HEK293 (cell line): ENCODE measurements around the gene INSM1.
A peak's percentile ranks its signal among the peaks of the same experiment; 100 is the strongest.

Experiments used
- CTCF ChIA-PET: fragments of 350-600 bp; formaldehyde crosslinking; extraction: SDS; loops from one replicate; lab custom pipeline; 2021; ENCODE audit warnings: antibody characterized with exemption; lab: Yijun Ruan, JAX
- POLR2A ChIA-PET: fragments of 300-600 bp; formaldehyde crosslinking; extraction: SDS; loops from one replicate; lab custom pipeline; 2020; ENCODE audit warnings: antibody characterized with exemption, inconsistent platforms; lab: Yijun Ruan, JAX
- H3K27ac ChIP-seq: fragments of 200-500 bp; sonication (Bioruptor generic); 2 replicates; pipeline ENCODE4 v1.5.1; 2014; ENCODE audit warnings: low read depth, low read length, control low read depth, inconsistent platforms; ENCODE audit errors: extremely low read depth
- H3K36me3 ChIP-seq, 2 experiments: fragments of 200-500 bp in 1 of 2; sonication (Bioruptor generic) in 1 of 2; 1 replicate in 1 of 2; 2 replicates in 1 of 2; pipeline ENCODE4 v1.5.1; 2014 to 2017; ENCODE audit warnings: inconsistent platforms in 2 of 2, low read length in 2 of 2; ENCODE audit not compliant: control insufficient read depth in 2 of 2, insufficient read depth in 1 of 2
- H3K4me1 ChIP-seq: fragments of 200-500 bp; sonication (Bioruptor generic); 2 replicates; pipeline ENCODE4 v1.5.1; 2014; ENCODE audit warnings: mild to moderate bottlenecking, low read length, inconsistent platforms; ENCODE audit not compliant: control insufficient read depth, insufficient read depth
- H3K4me3 ChIP-seq: 2 replicates; pipeline ENCODE4 v1.5.1; 2011; ENCODE audit warnings: low read depth, mild to moderate bottlenecking, control low read depth, low read length, moderate library complexity
- H3K9me3 ChIP-seq: fragments of 200-500 bp; sonication (Bioruptor generic); 2 replicates; pipeline ENCODE4 v1.5.1; 2014; ENCODE audit warnings: low read depth, low read length, inconsistent platforms; ENCODE audit not compliant: control insufficient read depth, insufficient read depth
- GLIS2 ChIP-seq: fragments of 450-650 bp; formaldehyde crosslinking; IDR thresholded peaks from 2 replicates; pipeline ENCODE4 v1.5.1; 2016; ENCODE audit warnings: missing biosample characterization, missing genetic modification characterization
- IKZF3 ChIP-seq: fragments of 450-650 bp; IDR thresholded peaks from 2 replicates; pipeline ENCODE4 v1.5.0; 2018; ENCODE audit warnings: missing biosample characterization, mild to moderate bottlenecking, missing genetic modification characterization, moderate library complexity
- KLF10 ChIP-seq: fragments of 450-650 bp; IDR thresholded peaks from 2 replicates; pipeline ENCODE4 v1.5.1; 2018; ENCODE audit warnings: missing biosample characterization, mild to moderate bottlenecking, missing genetic modification characterization
- KLF7 ChIP-seq: fragments of 450-650 bp; formaldehyde crosslinking; IDR thresholded peaks from 2 replicates; pipeline ENCODE4 v1.5.1; 2016; ENCODE audit warnings: missing biosample characterization, missing genetic modification characterization, borderline replicate concordance
- KLF8 ChIP-seq: fragments of 450-650 bp; formaldehyde crosslinking; IDR thresholded peaks from 2 replicates; pipeline ENCODE4 v1.5.1; 2016; ENCODE audit warnings: missing biosample characterization, missing genetic modification characterization
- PBX3 ChIP-seq: sonication (generic); formaldehyde crosslinking; IDR thresholded peaks from 2 replicates; pipeline ENCODE4 v1.8.1; 2022; ENCODE audit warnings: mild to moderate bottlenecking, moderate library complexity, missing genetic modification reagents
- PRDM1 ChIP-seq: fragments of 450-650 bp; formaldehyde crosslinking; IDR thresholded peaks from 2 replicates; pipeline ENCODE4; 2016; ENCODE audit warnings: missing biosample characterization, missing genetic modification characterization
- ZBTB17 ChIP-seq: fragments of 450-650 bp; formaldehyde crosslinking; IDR thresholded peaks from 2 replicates; pipeline ENCODE4 v1.5.1; 2016; ENCODE audit warnings: missing biosample characterization, missing genetic modification characterization
- ZEB2 ChIP-seq: fragments of 450-650 bp; formaldehyde crosslinking; IDR thresholded peaks from 2 replicates; pipeline ENCODE4 v1.5.1; 2016; ENCODE audit warnings: missing biosample characterization, missing genetic modification characterization
- ZFHX2 ChIP-seq: fragments of 450-650 bp; formaldehyde crosslinking; conservative IDR thresholded peaks from 2 replicates; pipeline ENCODE4 v1.5.1; 2016; ENCODE audit warnings: missing biosample characterization, missing genetic modification characterization
- ZNF157 ChIP-seq: fragments of 450-650 bp; formaldehyde crosslinking; IDR thresholded peaks from 2 replicates; pipeline ENCODE4 v1.5.1; 2016; ENCODE audit warnings: missing biosample characterization, missing genetic modification characterization
- ZNF19 ChIP-seq: fragments of 450-650 bp; formaldehyde crosslinking; IDR thresholded peaks from 2 replicates; pipeline ENCODE4; 2016; ENCODE audit warnings: missing biosample characterization, missing genetic modification characterization, low read depth
- ZNF248 ChIP-seq: fragments of 450-650 bp; formaldehyde crosslinking; IDR thresholded peaks from 2 replicates; pipeline ENCODE4 v1.5.1; 2017; ENCODE audit warnings: missing biosample characterization, missing genetic modification characterization
- ZNF37A ChIP-seq: fragments of 450-650 bp; IDR thresholded peaks from 2 replicates; pipeline ENCODE4 v1.5.1; 2018; ENCODE audit warnings: missing biosample characterization, missing genetic modification characterization
- ZNF548 ChIP-seq: fragments of 450-650 bp; formaldehyde crosslinking; IDR thresholded peaks from 2 replicates; pipeline ENCODE4 v1.5.1; 2016; ENCODE audit warnings: missing biosample characterization, missing genetic modification characterization
- ZNF585B ChIP-seq: fragments of 450-650 bp; formaldehyde crosslinking; IDR thresholded peaks from 2 replicates; pipeline ENCODE4 v1.5.1; 2016; ENCODE audit warnings: missing biosample characterization, missing genetic modification characterization
- ZNF610 ChIP-seq: fragments of 450-650 bp; formaldehyde crosslinking; IDR thresholded peaks from 2 replicates; pipeline ENCODE4 v1.5.1; 2016; ENCODE audit warnings: missing biosample characterization, missing genetic modification characterization, borderline replicate concordance
- ZNF626 ChIP-seq: fragments of 450-650 bp; sonication (Bioruptor Pico); formaldehyde crosslinking; IDR thresholded peaks from 2 replicates; pipeline ENCODE4 v1.5.1; 2018; ENCODE audit warnings: missing biosample characterization, missing genetic modification characterization, inconsistent platforms
- ZNF660 ChIP-seq: fragments of 450-650 bp; IDR thresholded peaks from 2 replicates; pipeline ENCODE4 v1.5.1; 2018; ENCODE audit warnings: missing biosample characterization, mild to moderate bottlenecking, missing genetic modification characterization
- ZNF677 ChIP-seq: fragments of 450-650 bp; IDR thresholded peaks from 2 replicates; pipeline ENCODE4 v1.5.0; 2018; ENCODE audit warnings: missing biosample characterization, mild to moderate bottlenecking, missing genetic modification characterization, moderate library complexity
- ZNF768 ChIP-seq: fragments of 450-650 bp; formaldehyde crosslinking; IDR thresholded peaks from 2 replicates; pipeline ENCODE4 v1.5.1; 2018; ENCODE audit warnings: missing biosample characterization, mild to moderate bottlenecking, missing genetic modification characterization
- ZSCAN30 ChIP-seq: fragments of 450-650 bp; IDR thresholded peaks from 2 replicates; pipeline ENCODE4 v1.5.1; 2018; ENCODE audit warnings: missing biosample characterization, mild to moderate bottlenecking, missing genetic modification characterization, moderate library complexity
- ZXDB ChIP-seq: fragments of 450-650 bp; formaldehyde crosslinking; IDR thresholded peaks from 2 replicates; pipeline ENCODE4 v1.5.1; 2016; ENCODE audit warnings: missing biosample characterization, missing genetic modification characterization
- TF ChIP-seq, protein P1 (sequence below): fragments of 450-650 bp; formaldehyde crosslinking; IDR thresholded peaks from 2 replicates; pipeline ENCODE4 v1.5.1; 2017; ENCODE audit warnings: missing biosample characterization, missing genetic modification characterization
- TF ChIP-seq, protein P2 (sequence below): fragments of 450-650 bp; formaldehyde crosslinking; IDR thresholded peaks from 2 replicates; pipeline ENCODE4 v1.5.1; 2016; ENCODE audit warnings: missing biosample characterization, missing genetic modification characterization
- TF ChIP-seq, protein P3 (sequence below): fragments of 450-650 bp; formaldehyde crosslinking; IDR thresholded peaks from 2 replicates; pipeline ENCODE4 v1.5.1; 2016; ENCODE audit warnings: missing biosample characterization, missing genetic modification characterization
- TF ChIP-seq, protein P4 (sequence below): fragments of 450-650 bp; formaldehyde crosslinking; IDR thresholded peaks from 2 replicates; pipeline ENCODE4 v1.5.1; 2016; ENCODE audit warnings: missing biosample characterization, missing genetic modification characterization

Gene INSM1

DNA sequence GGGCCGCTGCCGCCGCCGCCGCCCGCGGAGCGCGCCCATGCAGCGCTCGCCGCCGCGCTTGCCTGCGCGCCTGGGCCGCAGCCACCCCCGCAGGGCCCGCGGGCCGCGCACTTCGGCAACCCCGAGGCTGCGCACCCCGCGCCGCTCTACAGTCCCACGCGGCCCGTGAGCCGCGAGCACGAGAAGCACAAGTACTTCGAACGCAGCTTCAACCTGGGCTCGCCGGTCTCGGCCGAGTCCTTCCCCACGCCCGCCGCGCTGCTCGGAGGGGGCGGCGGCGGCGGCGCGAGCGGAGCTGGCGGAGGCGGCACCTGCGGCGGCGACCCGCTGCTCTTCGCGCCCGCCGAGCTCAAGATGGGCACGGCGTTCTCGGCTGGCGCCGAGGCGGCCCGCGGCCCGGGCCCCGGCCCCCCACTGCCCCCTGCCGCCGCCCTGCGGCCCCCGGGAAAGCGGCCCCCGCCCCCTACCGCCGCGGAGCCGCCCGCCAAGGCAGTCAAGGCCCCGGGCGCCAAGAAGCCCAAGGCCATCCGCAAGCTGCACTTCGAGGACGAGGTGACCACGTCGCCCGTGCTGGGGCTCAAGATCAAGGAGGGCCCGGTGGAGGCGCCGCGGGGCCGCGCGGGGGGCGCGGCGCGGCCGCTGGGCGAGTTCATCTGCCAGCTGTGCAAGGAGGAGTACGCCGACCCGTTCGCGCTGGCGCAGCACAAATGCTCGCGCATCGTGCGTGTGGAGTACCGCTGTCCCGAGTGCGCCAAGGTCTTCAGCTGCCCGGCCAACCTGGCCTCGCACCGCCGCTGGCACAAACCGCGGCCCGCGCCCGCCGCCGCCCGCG is 730 bp downstream of the INSM1 start (continued):
- TF ChIP-seq, protein P1, sequence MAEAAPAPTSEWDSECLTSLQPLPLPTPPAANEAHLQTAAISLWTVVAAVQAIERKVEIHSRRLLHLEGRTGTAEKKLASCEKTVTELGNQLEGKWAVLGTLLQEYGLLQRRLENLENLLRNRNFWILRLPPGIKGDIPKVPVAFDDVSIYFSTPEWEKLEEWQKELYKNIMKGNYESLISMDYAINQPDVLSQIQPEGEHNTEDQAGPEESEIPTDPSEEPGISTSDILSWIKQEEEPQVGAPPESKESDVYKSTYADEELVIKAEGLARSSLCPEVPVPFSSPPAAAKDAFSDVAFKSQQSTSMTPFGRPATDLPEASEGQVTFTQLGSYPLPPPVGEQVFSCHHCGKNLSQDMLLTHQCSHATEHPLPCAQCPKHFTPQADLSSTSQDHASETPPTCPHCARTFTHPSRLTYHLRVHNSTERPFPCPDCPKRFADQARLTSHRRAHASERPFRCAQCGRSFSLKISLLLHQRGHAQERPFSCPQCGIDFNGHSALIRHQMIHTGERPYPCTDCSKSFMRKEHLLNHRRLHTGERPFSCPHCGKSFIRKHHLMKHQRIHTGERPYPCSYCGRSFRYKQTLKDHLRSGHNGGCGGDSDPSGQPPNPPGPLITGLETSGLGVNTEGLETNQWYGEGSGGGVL (tag by site-specific recombination): no peak
- TF ChIP-seq ZNF19 (tag by site-specific recombination) (no peak), ZFHX2 (tag by site-specific recombination) (peak; percentile 39; the same call in 1 of the 2 replicates), PRDM1 (tag by site-specific recombination) (no peak), ZXDB (no peak), ZNF548 (tag by site-specific recombination) (no peak), ZNF677 (0 out of 2 replicates have a peak, but pooled peaks have one; percentile 9), KLF7 (no peak), ZNF768 (no peak), ZNF585B (tag by site-specific recombination) (no peak), KLF10 (tag by site-specific recombination) (no peak), ZNF610 (tag by site-specific recombination) (no peak), PBX3 (CRISPR knock-in tag) (no peak), ZNF248 (no peak), ZNF626 (no peak), ZSCAN30 (tag by site-specific recombination) (peak; percentile 9; the same call in 1 of the 2 replicates), ZNF37A (tag by site-specific recombination) (no peak)
- TF ChIP-seq, protein P2, sequence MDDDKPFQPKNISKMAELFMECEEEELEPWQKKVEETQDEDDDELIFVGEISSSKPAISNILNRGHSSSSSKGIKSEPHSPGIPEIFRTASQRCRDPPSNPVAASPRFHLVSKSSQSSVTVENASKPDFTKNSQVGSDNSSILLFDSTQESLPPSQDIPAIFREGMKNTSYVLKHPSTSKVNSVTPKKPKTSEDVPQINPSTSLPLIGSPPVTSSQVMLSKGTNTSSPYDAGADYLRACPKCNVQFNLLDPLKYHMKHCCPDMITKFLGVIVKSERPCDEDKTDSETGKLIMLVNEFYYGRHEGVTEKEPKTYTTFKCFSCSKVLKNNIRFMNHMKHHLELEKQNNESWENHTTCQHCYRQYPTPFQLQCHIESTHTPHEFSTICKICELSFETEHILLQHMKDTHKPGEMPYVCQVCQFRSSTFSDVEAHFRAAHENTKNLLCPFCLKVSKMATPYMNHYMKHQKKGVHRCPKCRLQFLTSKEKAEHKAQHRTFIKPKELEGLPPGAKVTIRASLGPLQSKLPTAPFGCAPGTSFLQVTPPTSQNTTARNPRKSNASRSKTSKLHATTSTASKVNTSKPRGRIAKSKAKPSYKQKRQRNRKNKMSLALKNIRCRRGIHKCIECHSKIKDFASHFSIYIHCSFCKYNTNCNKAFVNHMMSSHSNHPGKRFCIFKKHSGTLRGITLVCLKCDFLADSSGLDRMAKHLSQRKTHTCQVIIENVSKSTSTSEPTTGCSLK: no peak

- CTCF ChIA-PET: interaction anchor here (0.9 kb wide), 1 partner anchor 38 kb away, joined by 3 read pairs; no protein-coding TSS in a partner anchor
- POLR2A ChIA-PET: interaction anchor here (0.6 kb wide), 1 partner anchor 282 kb away, joined by 5 read pairs; no protein-coding TSS in a partner anchor
- peak overlapping the region; percentile 31 for H3K4me3 ChIP-seq
- TF ChIP-seq ZNF660 (tag by site-specific recombination): no peak
- TF ChIP-seq GLIS2 (tag by site-specific recombination): peak; percentile 86
- no peak for TF ChIP-seq ZNF157
- TF ChIP-seq ZBTB17 (tag by site-specific recombination): peak; percentile 37; the same call in 1 of the 2 replicates
- 0 out of 2 replicates have a peak, but pooled peaks have one; percentile 33 for TF ChIP-seq ZNF610 (tag by site-specific recombination)
- TF ChIP-seq ZEB2: peak; percentile 88
- TF ChIP-seq, protein P3, sequence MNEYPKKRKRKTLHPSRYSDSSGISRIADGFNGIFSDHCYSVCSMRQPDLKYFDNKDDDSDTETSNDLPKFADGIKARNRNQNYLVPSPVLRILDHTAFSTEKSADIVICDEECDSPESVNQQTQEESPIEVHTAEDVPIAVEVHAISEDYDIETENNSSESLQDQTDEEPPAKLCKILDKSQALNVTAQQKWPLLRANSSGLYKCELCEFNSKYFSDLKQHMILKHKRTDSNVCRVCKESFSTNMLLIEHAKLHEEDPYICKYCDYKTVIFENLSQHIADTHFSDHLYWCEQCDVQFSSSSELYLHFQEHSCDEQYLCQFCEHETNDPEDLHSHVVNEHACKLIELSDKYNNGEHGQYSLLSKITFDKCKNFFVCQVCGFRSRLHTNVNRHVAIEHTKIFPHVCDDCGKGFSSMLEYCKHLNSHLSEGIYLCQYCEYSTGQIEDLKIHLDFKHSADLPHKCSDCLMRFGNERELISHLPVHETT (tag by site-specific recombination): no peak
- TF ChIP-seq KLF8 (tag by site-specific recombination): peak; percentile 23; the same call in 1 of the 2 replicates
- no peak for TF ChIP-seq IKZF3 (tag by site-specific recombination)
- TF ChIP-seq, protein P4, sequence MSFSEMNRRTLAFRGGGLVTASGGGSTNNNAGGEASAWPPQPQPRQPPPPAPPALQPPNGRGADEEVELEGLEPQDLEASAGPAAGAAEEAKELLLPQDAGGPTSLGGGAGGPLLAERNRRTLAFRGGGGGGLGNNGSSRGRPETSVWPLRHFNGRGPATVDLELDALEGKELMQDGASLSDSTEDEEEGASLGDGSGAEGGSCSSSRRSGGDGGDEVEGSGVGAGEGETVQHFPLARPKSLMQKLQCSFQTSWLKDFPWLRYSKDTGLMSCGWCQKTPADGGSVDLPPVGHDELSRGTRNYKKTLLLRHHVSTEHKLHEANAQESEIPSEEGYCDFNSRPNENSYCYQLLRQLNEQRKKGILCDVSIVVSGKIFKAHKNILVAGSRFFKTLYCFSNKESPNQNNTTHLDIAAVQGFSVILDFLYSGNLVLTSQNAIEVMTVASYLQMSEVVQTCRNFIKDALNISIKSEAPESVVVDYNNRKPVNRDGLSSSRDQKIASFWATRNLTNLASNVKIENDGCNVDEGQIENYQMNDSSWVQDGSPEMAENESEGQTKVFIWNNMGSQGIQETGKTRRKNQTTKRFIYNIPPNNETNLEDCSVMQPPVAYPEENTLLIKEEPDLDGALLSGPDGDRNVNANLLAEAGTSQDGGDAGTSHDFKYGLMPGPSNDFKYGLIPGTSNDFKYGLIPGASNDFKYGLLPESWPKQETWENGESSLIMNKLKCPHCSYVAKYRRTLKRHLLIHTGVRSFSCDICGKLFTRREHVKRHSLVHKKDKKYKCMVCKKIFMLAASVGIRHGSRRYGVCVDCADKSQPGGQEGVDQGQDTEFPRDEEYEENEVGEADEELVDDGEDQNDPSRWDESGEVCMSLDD (tag by site-specific recombination): peak; percentile 95
These were observed 1.6 kb downstream of the INSM1 start for GRCh38 chr20:20369250-20370093.

More at GRCh38 chr20:20369250-20370093, 1.6 kb downstream of the INSM1 start:
- peaks cover 3% of the 10 kb centered on the region; the same call in 1 of the 2 replicates for H3K4me1 ChIP-seq
- no peaks in the 10 kb centered on the region for H3K9me3 ChIP-seq
- no peaks in the 10 kb centered on the region for H3K36me3 ChIP-seq
- H3K27ac ChIP-seq: peak overlapping the region; percentile 82; the same call in 1 of the 2 replicates
